Measurements from ENCODE around the gene RRP9. TPM values are rescaled to one million over a fixed set of nuclear protein-coding genes. Genes with fewer than 3 reads are reported as not detected.

RRP9 gene
- total RNA-seq, 1 experiment from 2014 or later: 71.3 TPM

- ChIA-PET RAD21 (ENCODE audit: low non-redundant PET in 1 of 2, low total read pairs in 2 of 2, uncharacterized antibody in 2 of 2, unreplicated experiment in 2 of 2) (no interaction called here), POLR2A (no interaction called here), CTCF (interaction anchor here (0.7 to 1.6 kb wide), 2 partner anchors 12 to 19 kb away, joined by 3 to 4 read pairs; partner anchors contain the start of gene ABHD14B)
- no peak for ATAC-seq
- Histone ChIP-seq H3K79me2 (ENCODE audit: insufficient read depth, low read length) (no peaks in the 10 kb centered on the region; the same call in 1 of the 2 replicates), H3K27me3 (ENCODE audit: insufficient read depth, low read length) (no peaks in the 10 kb centered on the region), H3K9ac (ENCODE audit: low read length) (no peak overlapping the region), H3K4me3 (replicated peaks in 1 of 2; ENCODE audit: low read depth in 1 of 2, low read length in 2 of 2) (no peak overlapping the region), H3K27ac (ENCODE audit: low read depth, low read length) (no peak overlapping the region), H4K20me1 (ENCODE audit: insufficient read depth) (no peaks in the 10 kb centered on the region), H2AFZ (ENCODE audit: low read depth, low read length, poor library complexity, severe bottlenecking) (no peak overlapping the region), H3K9me3 (ENCODE audit: control insufficient read depth in 1 of 2, insufficient read depth in 1 of 2, low read depth in 1 of 2, low read length in 2 of 2) (no peaks in the 10 kb centered on the region), H3K9me2 (ENCODE audit: insufficient read depth) (no peaks in the 10 kb centered on the region), H3K4me2 (ENCODE audit: low read length) (no peak overlapping the region), H3K36me3 (ENCODE audit: control insufficient read depth in 1 of 2, insufficient read depth in 2 of 2, low read length in 2 of 2) (0 out of 4 replicates have a peak, but pooled peaks cover 0 to 3% of the 10 kb centered on the region in 2 experiments), H3K4me1 (ENCODE audit: control insufficient read depth in 1 of 2, insufficient read depth in 2 of 2, low read length in 2 of 2) (peaks cover 6 to 9% of the 10 kb centered on the region in 2 experiments)
- intact Hi-C loops (cut with micrococcal nuclease): no loop called here
- DNase-seq (ENCODE audit: low read depth, low spot score): no peak
- BruUV-seq (replicated peaks): no TSS peak
- TF ChIP-seq ATF3 (IDR thresholded peaks at IDR 0.05): no peak
- no peak for TF ChIP-seq CEBPB (IDR thresholded peaks at IDR 0.05; ENCODE audit: low read depth)
- TF ChIP-seq CBX3 (IDR thresholded peaks at IDR 0.05; ENCODE audit: low read depth): no peak
- TF ChIP-seq EZH2phosphoT487 (IDR thresholded peaks at IDR 0.05; ENCODE audit: borderline replicate concordance): no peak
Observed at GRCh38 chr3:51961602-51962569, 20.2 kb upstream of the RRP9 start.

GRCh38 chr3:51961011-51961410 is 19.3 kb upstream of the RRP9 start:
- ChIA-PET CTCF (no interaction called here), POLR2A (no interaction called here)
- H3K4me2 ChIP-seq (ENCODE audit: low read length): no peak overlapping the region

More at GRCh38 chr3:51961011-51961410, 19.3 kb upstream of the RRP9 start:
- Histone ChIP-seq H4K20me1 (ENCODE audit: insufficient read depth) (no peaks in the 10 kb centered on the region), H2AFZ (ENCODE audit: low read depth, low read length, poor library complexity, severe bottlenecking) (no peak overlapping the region), H3K4me1 (ENCODE audit: control insufficient read depth in 1 of 2, insufficient read depth in 2 of 2, low read length in 2 of 2) (peaks cover 0 to under 1% of the 10 kb centered on the region in 2 experiments; a peak in 2 of 4 replicates), H3K27ac (ENCODE audit: low read depth, low read length) (no peak overlapping the region), H3K9ac (ENCODE audit: low read length) (no peak overlapping the region), H3K9me3 (ENCODE audit: control insufficient read depth in 1 of 2, insufficient read depth in 1 of 2, low read depth in 1 of 2, low read length in 2 of 2) (no peaks in the 10 kb centered on the region), H3K27me3 (ENCODE audit: insufficient read depth, low read length) (no peaks in the 10 kb centered on the region), H3K9me2 (ENCODE audit: insufficient read depth) (no peaks in the 10 kb centered on the region), H3K79me2 (ENCODE audit: insufficient read depth, low read length) (no peaks in the 10 kb centered on the region), H3K36me3 (ENCODE audit: control insufficient read depth in 1 of 2, insufficient read depth in 2 of 2, low read length in 2 of 2) (0 out of 4 replicates have a peak, but pooled peaks cover 0 to 3% of the 10 kb centered on the region in 2 experiments), H3K4me3 (replicated peaks in 1 of 2; ENCODE audit: low read depth in 1 of 2, low read length in 2 of 2) (no peak overlapping the region)
- BruUV-seq (replicated peaks): no TSS peak
- DNase-seq (ENCODE audit: low read depth, low spot score): no peak
- TF ChIP-seq SRF (IDR thresholded peaks at IDR 0.05; ENCODE audit: low read depth): no peak
- TF ChIP-seq EGR1 (IDR thresholded peaks at IDR 0.05; ENCODE audit: low read depth): no peak
- TF ChIP-seq ZNF274 (IDR thresholded peaks at IDR 0.05; ENCODE audit: low read depth, low read length): no peak
- TF ChIP-seq ELF1 (IDR thresholded peaks at IDR 0.05; ENCODE audit: borderline replicate concordance, low read depth): no peak
- no peak for TF ChIP-seq ATF3 (IDR thresholded peaks at IDR 0.05)
- no peak for ATAC-seq
- intact Hi-C loops (cut with micrococcal nuclease): no loop called here
- RAD21 ChIA-PET (ENCODE audit: low non-redundant PET in 1 of 2, low total read pairs in 2 of 2, uncharacterized antibody in 2 of 2, unreplicated experiment in 2 of 2): no interaction called here
